ENCODE data around the gene ATP6V0B. TPM values are rescaled to one million over a fixed set of nuclear protein-coding genes. Genes with fewer than 3 reads are reported as not detected.

The ATP6V0B gene
- total and polyA plus RNA-seq, 10 of the 15 experiments (the other 5 are each of a cell fraction or from before 2014, with no cell fraction given): 65.3 to 250 (median 144) TPM

DNA sequence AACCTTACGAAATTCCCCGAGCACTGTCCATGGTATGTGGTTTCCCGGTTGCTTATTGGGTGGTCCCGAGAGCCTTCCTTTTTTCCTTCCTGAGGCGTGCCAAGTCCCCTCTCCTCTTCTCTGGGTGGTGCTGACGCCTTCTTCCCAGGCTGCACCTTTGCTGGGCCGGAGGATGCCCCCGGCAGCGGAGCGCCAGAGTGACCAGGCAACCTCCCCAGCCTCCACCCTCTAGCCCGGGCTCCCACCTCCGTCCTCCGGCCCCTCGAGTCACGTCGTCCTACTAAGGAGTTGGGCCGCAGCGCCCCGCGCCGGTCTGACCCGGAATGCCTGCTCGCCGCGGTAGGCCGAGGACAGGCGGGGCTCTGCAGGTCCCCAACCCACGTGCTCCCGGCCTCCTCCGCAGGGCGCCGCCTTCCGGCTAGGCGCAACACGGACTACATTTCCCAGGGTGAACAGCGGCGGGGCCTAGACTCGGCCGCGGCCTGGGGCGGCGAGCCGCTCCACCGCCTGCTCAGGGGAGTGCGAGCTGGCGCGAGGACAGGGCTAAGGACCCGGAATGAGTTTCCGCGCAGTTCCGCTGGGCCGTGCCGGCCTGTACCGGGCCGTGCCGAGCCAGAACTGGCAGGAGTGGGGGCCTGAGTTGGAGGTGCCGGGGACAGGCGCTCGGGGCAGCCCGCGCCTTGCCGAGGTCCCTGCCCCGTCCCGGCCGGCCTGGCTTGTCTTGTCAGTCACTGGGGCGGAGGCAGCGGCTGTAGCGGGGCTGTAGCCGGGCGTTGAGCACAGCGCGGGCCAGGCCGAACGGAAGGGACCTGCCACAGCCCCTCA is 28.3 kb upstream of the ATP6V0B start, which contains the start of gene IPO13 (continued):
- peak; percentile 83 for TF ChIP-seq SIX5 (IDR thresholded peaks at IDR 0.05; ENCODE audit: low read depth, low read length, severe bottlenecking)
- TF ChIP-seq SRF (IDR thresholded peaks at IDR 0.05; ENCODE audit: low read depth in 2 of 2, low read length in 2 of 2): 0 out of 4 replicates have a peak, but pooled peaks have one; percentile 4 to 45
- peak; percentile 37 for TF ChIP-seq RUNX3 (IDR thresholded peaks at IDR 0.05; ENCODE audit: low read length)
- no peak for TF ChIP-seq SUPT20H (IDR thresholded peaks at IDR 0.05; ENCODE audit: borderline replicate concordance, control insufficient read depth, low read depth, low read length)
- no peak for TF ChIP-seq GABPA (IDR thresholded peaks at IDR 0.05; ENCODE audit: low read depth)
- TF ChIP-seq SMAD5 (IDR thresholded peaks at IDR 0.05; ENCODE audit: low read depth): no peak; the same call in 1 of the 2 replicates
- TF ChIP-seq EP300 (IDR thresholded peaks at IDR 0.05; ENCODE audit: borderline replicate concordance in 1 of 2, control insufficient read depth in 1 of 2, low read depth in 2 of 2, low read length in 2 of 2): no peak
- TF ChIP-seq, protein P1, sequence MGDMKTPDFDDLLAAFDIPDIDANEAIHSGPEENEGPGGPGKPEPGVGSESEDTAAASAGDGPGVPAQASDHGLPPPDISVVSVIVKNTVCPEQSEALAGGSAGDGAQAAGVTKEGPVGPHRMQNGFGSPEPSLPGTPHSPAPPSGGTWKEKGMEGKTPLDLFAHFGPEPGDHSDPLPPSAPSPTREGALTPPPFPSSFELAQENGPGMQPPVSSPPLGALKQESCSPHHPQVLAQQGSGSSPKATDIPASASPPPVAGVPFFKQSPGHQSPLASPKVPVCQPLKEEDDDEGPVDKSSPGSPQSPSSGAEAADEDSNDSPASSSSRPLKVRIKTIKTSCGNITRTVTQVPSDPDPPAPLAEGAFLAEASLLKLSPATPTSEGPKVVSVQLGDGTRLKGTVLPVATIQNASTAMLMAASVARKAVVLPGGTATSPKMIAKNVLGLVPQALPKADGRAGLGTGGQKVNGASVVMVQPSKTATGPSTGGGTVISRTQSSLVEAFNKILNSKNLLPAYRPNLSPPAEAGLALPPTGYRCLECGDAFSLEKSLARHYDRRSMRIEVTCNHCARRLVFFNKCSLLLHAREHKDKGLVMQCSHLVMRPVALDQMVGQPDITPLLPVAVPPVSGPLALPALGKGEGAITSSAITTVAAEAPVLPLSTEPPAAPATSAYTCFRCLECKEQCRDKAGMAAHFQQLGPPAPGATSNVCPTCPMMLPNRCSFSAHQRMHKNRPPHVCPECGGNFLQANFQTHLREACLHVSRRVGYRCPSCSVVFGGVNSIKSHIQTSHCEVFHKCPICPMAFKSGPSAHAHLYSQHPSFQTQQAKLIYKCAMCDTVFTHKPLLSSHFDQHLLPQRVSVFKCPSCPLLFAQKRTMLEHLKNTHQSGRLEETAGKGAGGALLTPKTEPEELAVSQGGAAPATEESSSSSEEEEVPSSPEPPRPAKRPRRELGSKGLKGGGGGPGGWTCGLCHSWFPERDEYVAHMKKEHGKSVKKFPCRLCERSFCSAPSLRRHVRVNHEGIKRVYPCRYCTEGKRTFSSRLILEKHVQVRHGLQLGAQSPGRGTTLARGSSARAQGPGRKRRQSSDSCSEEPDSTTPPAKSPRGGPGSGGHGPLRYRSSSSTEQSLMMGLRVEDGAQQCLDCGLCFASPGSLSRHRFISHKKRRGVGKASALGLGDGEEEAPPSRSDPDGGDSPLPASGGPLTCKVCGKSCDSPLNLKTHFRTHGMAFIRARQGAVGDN (IDR thresholded peaks at IDR 0.05): peak; percentile 55
- TF ChIP-seq SREBF1 (IDR thresholded peaks at IDR 0.05; ENCODE audit: low read length): no peak
- no peak for TF ChIP-seq PAX8 (IDR thresholded peaks at IDR 0.05)
- no peak for TF ChIP-seq ZNF384 (IDR thresholded peaks at IDR 0.05; ENCODE audit: borderline replicate concordance, low read depth, low read length)
- TF ChIP-seq ETV6 (conservative IDR thresholded peaks at IDR 0.05 in 1 of 2, IDR thresholded peaks at IDR 0.05 in 1 of 2; ENCODE audit: borderline replicate concordance in 1 of 2, low read depth in 1 of 2): no peak
- TF ChIP-seq EED (IDR thresholded peaks at IDR 0.05; ENCODE audit: low read depth): no peak
- TF ChIP-seq, protein P2, sequence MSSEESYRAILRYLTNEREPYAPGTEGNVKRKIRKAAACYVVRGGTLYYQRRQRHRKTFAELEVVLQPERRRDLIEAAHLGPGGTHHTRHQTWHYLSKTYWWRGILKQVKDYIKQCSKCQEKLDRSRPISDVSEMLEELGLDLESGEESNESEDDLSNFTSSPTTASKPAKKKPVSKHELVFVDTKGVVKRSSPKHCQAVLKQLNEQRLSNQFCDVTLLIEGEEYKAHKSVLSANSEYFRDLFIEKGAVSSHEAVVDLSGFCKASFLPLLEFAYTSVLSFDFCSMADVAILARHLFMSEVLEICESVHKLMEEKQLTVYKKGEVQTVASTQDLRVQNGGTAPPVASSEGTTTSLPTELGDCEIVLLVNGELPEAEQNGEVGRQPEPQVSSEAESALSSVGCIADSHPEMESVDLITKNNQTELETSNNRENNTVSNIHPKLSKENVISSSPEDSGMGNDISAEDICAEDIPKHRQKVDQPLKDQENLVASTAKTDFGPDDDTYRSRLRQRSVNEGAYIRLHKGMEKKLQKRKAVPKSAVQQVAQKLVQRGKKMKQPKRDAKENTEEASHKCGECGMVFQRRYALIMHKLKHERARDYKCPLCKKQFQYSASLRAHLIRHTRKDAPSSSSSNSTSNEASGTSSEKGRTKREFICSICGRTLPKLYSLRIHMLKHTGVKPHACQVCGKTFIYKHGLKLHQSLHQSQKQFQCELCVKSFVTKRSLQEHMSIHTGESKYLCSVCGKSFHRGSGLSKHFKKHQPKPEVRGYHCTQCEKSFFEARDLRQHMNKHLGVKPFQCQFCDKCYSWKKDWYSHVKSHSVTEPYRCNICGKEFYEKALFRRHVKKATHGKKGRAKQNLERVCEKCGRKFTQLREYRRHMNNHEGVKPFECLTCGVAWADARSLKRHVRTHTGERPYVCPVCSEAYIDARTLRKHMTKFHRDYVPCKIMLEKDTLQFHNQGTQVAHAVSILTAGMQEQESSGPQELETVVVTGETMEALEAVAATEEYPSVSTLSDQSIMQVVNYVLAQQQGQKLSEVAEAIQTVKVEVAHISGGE (CRISPR knock-in tag; IDR thresholded peaks at IDR 0.05): no peak
- no peak for TF ChIP-seq HDAC2 (IDR thresholded peaks at IDR 0.05)
- no peak for TF ChIP-seq NR2F1 (conservative IDR thresholded peaks at IDR 0.05)
- no peak for TF ChIP-seq EZH2 (IDR thresholded peaks at IDR 0.05; ENCODE audit: borderline replicate concordance, control insufficient read depth, low read depth, low read length)
- TF ChIP-seq, protein P3, sequence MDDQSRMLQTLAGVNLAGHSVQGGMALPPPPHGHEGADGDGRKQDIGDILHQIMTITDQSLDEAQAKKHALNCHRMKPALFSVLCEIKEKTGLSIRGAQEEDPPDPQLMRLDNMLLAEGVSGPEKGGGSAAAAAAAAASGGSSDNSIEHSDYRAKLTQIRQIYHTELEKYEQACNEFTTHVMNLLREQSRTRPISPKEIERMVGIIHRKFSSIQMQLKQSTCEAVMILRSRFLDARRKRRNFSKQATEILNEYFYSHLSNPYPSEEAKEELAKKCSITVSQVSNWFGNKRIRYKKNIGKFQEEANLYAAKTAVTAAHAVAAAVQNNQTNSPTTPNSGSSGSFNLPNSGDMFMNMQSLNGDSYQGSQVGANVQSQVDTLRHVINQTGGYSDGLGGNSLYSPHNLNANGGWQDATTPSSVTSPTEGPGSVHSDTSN (IDR thresholded peaks at IDR 0.05; ENCODE audit: insufficient replicate concordance, low read depth, low read length): peak; percentile 80
- 0 out of 2 replicates have a peak, but pooled peaks have one; percentile 47 for TF ChIP-seq CHD2 (IDR thresholded peaks at IDR 0.05; ENCODE audit: borderline replicate concordance, low read depth, low read length)
- TF ChIP-seq ESRRA (IDR thresholded peaks at IDR 0.05; ENCODE audit: low read length): no peak
- peak; percentile 85 for TF ChIP-seq RELA (IDR thresholded peaks at IDR 0.05; ENCODE audit: borderline replicate concordance, partially characterized antibody)

Measured in GM12878 (cell line).